HepG2 (cell line): Measurements from ENCODE around the gene TSNAX. TPM values are rescaled to one million over a fixed set of nuclear protein-coding genes. Genes with fewer than 3 reads are reported as not detected.

Experiments used
- ARID5B ChIP-seq: IDR thresholded peaks from 2 replicates; pipeline ENCODE4 v1.4.0; 2020; ENCODE audit warnings: mild to moderate bottlenecking, missing genetic modification reagents
- HHEX ChIP-seq: IDR thresholded peaks from 2 replicates; pipeline ENCODE4 v1.6.1; 2016; ENCODE audit warnings: control low read depth
- JUN ChIP-seq: sonication (generic); formaldehyde crosslinking; IDR thresholded peaks from 2 replicates; pipeline ENCODE4 v1.4.0; 2020; ENCODE audit warnings: mild to moderate bottlenecking, missing genetic modification reagents
- KAT8 ChIP-seq: IDR thresholded peaks from 2 replicates; pipeline ENCODE4 v1.6.1; 2016; ENCODE audit warnings: missing genetic modification reagents, missing compliant biosample characterization
- MEF2D ChIP-seq: sonication (generic); formaldehyde crosslinking; IDR thresholded peaks from 2 replicates; pipeline ENCODE4 v1.5.1; 2020; ENCODE audit warnings: mild to moderate bottlenecking, missing genetic modification reagents
- ZBED4 ChIP-seq: sonication (generic); formaldehyde crosslinking; IDR thresholded peaks from 2 replicates; pipeline ENCODE4 v1.4.0; 2020; ENCODE audit warnings: missing genetic modification reagents, borderline replicate concordance
- ZNF10 ChIP-seq: sonication (generic); formaldehyde crosslinking; IDR thresholded peaks from 2 replicates; pipeline ENCODE4 v1.4.0; 2020; ENCODE audit warnings: mild to moderate bottlenecking, low read depth, missing genetic modification reagents, borderline replicate concordance
- ZNF205 ChIP-seq: IDR thresholded peaks from 2 replicates; pipeline ENCODE4 v1.6.1; 2018; ENCODE audit warnings: missing biosample characterization, missing genetic modification reagents
- polyA plus RNA-seq, 8 experiments: library from polyadenylated mRNA; depleted of rRNA in 3 of 8; stranded (reverse) in 7 of 8; unstranded in 1 of 8; fragments of >200 nt; fragmentation: Illumina TruSeq in 4 of 8; extraction: Trizol in 4 of 8; gene quantifications; 2 replicates each; pipeline versions ENCODE4 v1.2.1 to v1.2.3, GENCODE V29; 2011 to 2016; ENCODE audit warnings: low read depth in 4 of 8, missing spikeins in 1 of 8, mixed read lengths in 1 of 8; ENCODE audit not compliant: insufficient read depth in 1 of 8
- total RNA-seq, 5 experiments: library from RNA; depleted of rRNA; stranded (reverse); fragments of >200 nt; fragmentation: Illumina TruSeq; extraction: Trizol; gene quantifications; 2 replicates each; pipeline ENCODE4 v1.2.3, GENCODE V29; 2016; ENCODE audit warnings: low read depth in 1 of 5
- TF ChIP-seq, protein P1 (sequence below): sonication (generic); formaldehyde crosslinking; IDR thresholded peaks from 2 replicates; pipeline ENCODE4 v1.4.0; 2020; ENCODE audit warnings: missing genetic modification reagents
- TF ChIP-seq, protein P2 (sequence below): sonication (generic); formaldehyde crosslinking; IDR thresholded peaks from 2 replicates; pipeline ENCODE4 v1.5.0; 2020; ENCODE audit warnings: mild to moderate bottlenecking, missing genetic modification reagents, moderate library complexity
- TF ChIP-seq, protein P3 (sequence below): sonication (generic); formaldehyde crosslinking; IDR thresholded peaks from 2 replicates; pipeline ENCODE4 v1.5.0; 2020; ENCODE audit warnings: mild to moderate bottlenecking, missing genetic modification reagents

Gene TSNAX
- total and polyA plus RNA-seq, 2 of the 13 experiments (the other 11 are each of a cell fraction or from before 2014, with no cell fraction given) = 13.2 to 46.2 TPM

GRCh38 chr1:231584117-231584516 lies 55.6 kb downstream of the TSNAX start (continued):
- no peak for TF ChIP-seq ARID5B (CRISPR knock-in tag)
- TF ChIP-seq ZNF10 (CRISPR knock-in tag) = no peak
- TF ChIP-seq, protein P1, sequence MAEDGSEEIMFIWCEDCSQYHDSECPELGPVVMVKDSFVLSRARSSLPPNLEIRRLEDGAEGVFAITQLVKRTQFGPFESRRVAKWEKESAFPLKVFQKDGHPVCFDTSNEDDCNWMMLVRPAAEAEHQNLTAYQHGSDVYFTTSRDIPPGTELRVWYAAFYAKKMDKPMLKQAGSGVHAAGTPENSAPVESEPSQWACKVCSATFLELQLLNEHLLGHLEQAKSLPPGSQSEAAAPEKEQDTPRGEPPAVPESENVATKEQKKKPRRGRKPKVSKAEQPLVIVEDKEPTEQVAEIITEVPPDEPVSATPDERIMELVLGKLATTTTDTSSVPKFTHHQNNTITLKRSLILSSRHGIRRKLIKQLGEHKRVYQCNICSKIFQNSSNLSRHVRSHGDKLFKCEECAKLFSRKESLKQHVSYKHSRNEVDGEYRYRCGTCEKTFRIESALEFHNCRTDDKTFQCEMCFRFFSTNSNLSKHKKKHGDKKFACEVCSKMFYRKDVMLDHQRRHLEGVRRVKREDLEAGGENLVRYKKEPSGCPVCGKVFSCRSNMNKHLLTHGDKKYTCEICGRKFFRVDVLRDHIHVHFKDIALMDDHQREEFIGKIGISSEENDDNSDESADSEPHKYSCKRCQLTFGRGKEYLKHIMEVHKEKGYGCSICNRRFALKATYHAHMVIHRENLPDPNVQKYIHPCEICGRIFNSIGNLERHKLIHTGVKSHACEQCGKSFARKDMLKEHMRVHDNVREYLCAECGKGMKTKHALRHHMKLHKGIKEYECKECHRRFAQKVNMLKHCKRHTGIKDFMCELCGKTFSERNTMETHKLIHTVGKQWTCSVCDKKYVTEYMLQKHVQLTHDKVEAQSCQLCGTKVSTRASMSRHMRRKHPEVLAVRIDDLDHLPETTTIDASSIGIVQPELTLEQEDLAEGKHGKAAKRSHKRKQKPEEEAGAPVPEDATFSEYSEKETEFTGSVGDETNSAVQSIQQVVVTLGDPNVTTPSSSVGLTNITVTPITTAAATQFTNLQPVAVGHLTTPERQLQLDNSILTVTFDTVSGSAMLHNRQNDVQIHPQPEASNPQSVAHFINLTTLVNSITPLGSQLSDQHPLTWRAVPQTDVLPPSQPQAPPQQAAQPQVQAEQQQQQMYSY (CRISPR knock-in tag) = no peak
- TF ChIP-seq MEF2D = no peak
- TF ChIP-seq ZBED4 (CRISPR knock-in tag) = no peak
- no peak for TF ChIP-seq ZNF205 (CRISPR knock-in tag)
- TF ChIP-seq HHEX (CRISPR knock-in tag) = no peak
- TF ChIP-seq JUN (CRISPR knock-in tag) = no peak
- TF ChIP-seq, protein P2, sequence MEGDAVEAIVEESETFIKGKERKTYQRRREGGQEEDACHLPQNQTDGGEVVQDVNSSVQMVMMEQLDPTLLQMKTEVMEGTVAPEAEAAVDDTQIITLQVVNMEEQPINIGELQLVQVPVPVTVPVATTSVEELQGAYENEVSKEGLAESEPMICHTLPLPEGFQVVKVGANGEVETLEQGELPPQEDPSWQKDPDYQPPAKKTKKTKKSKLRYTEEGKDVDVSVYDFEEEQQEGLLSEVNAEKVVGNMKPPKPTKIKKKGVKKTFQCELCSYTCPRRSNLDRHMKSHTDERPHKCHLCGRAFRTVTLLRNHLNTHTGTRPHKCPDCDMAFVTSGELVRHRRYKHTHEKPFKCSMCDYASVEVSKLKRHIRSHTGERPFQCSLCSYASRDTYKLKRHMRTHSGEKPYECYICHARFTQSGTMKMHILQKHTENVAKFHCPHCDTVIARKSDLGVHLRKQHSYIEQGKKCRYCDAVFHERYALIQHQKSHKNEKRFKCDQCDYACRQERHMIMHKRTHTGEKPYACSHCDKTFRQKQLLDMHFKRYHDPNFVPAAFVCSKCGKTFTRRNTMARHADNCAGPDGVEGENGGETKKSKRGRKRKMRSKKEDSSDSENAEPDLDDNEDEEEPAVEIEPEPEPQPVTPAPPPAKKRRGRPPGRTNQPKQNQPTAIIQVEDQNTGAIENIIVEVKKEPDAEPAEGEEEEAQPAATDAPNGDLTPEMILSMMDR = peak; percentile 70
- TF ChIP-seq, protein P3, sequence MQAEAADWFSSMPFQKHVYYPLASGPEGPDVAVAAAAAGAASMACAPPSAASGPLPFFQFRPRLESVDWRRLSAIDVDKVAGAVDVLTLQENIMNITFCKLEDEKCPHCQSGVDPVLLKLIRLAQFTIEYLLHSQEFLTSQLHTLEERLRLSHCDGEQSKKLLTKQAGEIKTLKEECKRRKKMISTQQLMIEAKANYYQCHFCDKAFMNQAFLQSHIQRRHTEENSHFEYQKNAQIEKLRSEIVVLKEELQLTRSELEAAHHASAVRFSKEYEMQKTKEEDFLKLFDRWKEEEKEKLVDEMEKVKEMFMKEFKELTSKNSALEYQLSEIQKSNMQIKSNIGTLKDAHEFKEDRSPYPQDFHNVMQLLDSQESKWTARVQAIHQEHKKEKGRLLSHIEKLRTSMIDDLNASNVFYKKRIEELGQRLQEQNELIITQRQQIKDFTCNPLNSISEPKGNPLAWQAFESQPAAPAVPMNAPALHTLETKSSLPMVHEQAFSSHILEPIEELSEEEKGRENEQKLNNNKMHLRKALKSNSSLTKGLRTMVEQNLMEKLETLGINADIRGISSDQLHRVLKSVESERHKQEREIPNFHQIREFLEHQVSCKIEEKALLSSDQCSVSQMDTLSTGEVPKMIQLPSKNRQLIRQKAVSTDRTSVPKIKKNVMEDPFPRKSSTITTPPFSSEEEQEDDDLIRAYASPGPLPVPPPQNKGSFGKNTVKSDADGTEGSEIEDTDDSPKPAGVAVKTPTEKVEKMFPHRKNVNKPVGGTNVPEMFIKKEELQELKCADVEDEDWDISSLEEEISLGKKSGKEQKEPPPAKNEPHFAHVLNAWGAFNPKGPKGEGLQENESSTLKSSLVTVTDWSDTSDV (CRISPR knock-in tag) = no peak
- TF ChIP-seq KAT8 (CRISPR knock-in tag) = no peak
